ENCODE results near the gene MYRF.

Gene MYRF

DNA sequence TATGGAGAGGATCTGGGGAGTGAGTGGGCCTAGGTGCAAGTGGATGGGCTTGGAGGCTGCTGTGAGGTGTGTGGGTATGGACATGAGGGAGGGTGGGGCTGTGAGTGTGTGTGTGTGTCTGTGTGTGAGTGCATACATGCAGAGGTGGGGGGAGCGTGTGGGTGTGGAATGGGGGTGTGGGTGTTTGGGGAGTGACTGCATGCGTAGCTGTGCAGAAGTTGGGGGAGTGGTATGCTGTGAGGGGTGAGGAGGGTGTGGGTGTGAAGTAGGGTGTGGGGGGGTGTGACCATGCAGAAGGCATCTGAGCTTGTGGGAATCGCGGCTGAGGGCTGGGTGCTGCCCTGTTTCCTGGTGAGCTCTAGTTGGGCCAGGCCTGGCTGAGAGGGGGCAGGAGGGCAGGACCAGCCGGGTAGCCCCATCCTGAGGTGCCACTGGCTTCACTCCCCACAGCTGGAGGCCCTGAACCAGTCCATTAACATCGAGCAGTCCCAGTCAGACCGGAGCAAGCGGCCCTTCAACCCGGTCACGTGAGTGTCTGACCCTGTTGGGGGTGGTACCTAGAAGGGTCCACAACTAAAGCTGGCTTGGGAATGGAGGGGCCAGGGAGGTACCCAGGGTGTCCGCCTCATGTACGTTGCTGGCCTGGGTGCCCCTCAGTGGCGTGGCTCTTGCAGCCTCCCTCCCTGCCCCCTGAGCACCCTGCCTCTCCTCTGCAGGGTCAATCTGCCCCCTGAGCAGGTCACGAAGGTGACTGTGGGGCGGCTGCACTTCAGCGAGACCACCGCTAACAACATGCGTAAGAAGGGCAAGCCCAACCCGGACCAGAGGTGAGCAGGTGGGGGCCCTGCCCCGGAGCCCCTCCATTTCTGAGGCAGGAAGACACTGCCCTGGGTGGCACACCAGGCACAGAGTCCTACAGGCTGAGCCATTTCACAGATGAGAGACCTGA is 23.4 kb downstream of the MYRF start:
- H3K4me3 ChIP-seq = no peak overlapping the region
- no peak for DNase-seq (ENCODE audit: low spot score)
- H3K27ac ChIP-seq = no peak overlapping the region
- TF ChIP-seq CTCF (IDR thresholded peaks at IDR 0.05) = no peak

DNA sequence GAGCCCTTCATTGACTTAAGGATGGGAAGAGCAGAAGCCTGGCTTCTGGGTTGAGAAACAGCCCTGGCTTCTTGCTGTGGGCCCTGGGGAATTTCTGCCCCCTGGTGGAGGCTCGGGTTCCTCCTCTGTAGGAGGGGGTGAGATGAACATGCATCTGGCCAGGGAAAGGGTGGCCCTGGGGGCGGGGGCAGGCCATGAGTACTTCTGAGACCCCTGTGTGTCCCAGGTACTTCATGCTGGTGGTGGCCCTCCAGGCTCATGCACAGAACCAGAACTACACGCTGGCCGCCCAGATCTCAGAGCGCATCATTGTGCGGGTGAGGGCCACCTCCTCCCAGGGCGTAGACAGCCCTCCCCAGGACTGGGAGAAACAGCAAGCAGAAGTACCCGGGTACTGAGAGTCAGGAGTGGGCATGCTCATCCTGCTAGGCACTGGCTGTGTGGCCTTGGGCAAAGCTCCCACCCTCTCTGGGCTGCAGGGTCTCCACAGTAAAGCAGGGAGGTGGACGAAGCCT is 24.2 kb downstream of the MYRF start:
- TF ChIP-seq CTCF (IDR thresholded peaks at IDR 0.05) = no peak
- Histone ChIP-seq H3K4me3 (no peak overlapping the region), H3K27ac (no peak overlapping the region)
- no peak for DNase-seq (ENCODE audit: low spot score)

DNA sequence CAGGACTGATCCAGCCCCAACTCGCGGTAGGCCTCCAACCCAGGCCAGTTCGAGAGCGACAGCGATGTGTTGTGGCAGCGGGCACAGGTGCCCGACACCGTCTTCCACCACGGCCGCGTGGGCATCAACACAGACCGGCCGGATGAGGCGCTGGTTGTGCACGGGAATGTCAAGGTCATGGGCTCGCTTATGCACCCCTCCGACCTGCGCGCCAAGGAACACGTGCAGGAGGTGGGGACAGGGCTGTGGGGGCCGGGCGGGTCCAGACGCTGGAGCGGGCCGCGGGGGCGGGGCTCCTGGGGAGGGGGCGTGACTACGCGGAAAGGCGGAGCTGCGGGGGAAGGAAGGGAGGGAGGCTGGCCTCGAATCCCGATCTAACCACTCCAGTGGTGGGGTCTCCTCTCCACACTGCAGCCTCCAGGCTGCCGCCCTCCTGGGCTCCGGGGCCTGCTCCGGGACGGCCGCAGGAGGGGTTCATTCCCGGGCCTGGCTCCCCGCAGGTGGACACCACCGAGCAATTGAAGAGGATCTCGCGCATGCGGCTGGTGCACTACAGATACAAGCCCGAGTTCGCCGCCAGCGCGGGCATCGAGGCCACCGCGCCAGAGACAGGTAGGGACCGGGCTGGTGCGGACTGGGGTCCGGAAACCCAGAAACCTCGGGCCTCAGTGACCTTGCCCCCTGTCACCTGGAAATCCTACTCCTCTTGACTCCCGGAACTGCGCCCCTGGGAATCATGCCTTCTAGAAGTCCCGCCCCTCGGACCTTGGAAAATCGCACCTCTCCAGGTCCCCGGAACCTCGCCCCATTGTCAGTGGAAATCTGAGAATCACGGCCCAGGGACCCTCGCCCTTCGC is 25.0 kb downstream of the MYRF start:
- no peak for TF ChIP-seq CTCF (IDR thresholded peaks at IDR 0.05)
- peak overlapping the region; percentile 57 for H3K4me3 ChIP-seq
- no peak overlapping the region for H3K27ac ChIP-seq
- DNase-seq (ENCODE audit: low spot score) = no peak

GRCh38 chr11:61778357-61778886 is 26.0 kb downstream of the MYRF start:
- Histone ChIP-seq H3K4me3 (no peak overlapping the region), H3K27ac (no peak overlapping the region)
- no peak for DNase-seq (ENCODE audit: low spot score)
- TF ChIP-seq CTCF (IDR thresholded peaks at IDR 0.05) = no peak

DNA sequence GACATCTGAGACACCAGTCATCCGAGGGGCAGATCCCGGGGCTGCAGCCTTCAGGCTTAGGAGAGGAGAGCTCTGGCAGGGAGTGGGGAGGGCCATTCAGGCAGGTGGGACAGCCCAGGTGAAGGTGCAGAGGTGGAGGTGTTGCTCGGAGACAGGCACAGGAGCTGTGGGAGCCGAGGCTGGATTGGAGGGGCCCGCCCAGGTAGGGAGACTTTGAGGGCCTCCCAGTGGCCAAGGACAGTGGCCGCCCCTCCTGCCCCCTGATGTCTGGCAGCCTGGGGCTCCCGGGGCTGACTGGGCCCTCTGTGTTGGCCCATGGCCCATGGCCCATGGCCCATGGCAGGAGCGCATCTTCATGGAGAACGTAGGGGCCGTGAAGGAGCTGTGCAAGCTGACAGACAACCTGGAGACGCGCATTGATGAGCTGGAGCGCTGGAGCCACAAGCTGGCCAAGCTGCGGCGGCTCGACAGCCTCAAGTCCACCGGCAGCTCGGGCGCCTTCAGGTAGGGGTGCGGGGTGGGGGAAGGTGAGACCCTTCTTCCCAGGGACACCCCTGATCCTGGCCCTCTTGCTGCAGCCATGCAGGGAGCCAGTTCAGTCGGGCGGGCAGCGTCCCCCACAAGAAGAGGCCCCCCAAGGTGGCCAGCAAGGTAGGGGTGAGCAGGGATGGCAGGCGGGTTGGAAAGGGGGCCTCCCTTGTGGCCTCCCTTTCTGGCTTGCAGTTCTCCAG is 26.6 kb downstream of the MYRF start:
- H3K4me3 ChIP-seq = no peak overlapping the region
- no peak for DNase-seq (ENCODE audit: low spot score)
- TF ChIP-seq CTCF (IDR thresholded peaks at IDR 0.05) = no peak
- H3K27ac ChIP-seq = no peak overlapping the region

GRCh38 chr11:61779666-61780525 is 27.5 kb downstream of the MYRF start:
- H3K27ac ChIP-seq = no peak overlapping the region
- TF ChIP-seq CTCF (IDR thresholded peaks at IDR 0.05) = no peak
- no peak overlapping the region for H3K4me3 ChIP-seq
- no peak for DNase-seq (ENCODE audit: low spot score)
